HG02642 (cell line): ENCODE results near the gene STAG3.
"Not testable (repeated sequence)": the region's sequence is repeated elsewhere in the genome, so short reads cannot be mapped to it uniquely, and the experiment has no call there.

Experiments used
- ATAC-seq: cut with Tn5 transposase; IDR thresholded peaks from one replicate; pipeline ENCODE4 v1.9.1; 2021; ENCODE audit warnings: mild to moderate bottlenecking; ENCODE audit not compliant: unreplicated experiment, poor library complexity

STAG3 gene, protein sequence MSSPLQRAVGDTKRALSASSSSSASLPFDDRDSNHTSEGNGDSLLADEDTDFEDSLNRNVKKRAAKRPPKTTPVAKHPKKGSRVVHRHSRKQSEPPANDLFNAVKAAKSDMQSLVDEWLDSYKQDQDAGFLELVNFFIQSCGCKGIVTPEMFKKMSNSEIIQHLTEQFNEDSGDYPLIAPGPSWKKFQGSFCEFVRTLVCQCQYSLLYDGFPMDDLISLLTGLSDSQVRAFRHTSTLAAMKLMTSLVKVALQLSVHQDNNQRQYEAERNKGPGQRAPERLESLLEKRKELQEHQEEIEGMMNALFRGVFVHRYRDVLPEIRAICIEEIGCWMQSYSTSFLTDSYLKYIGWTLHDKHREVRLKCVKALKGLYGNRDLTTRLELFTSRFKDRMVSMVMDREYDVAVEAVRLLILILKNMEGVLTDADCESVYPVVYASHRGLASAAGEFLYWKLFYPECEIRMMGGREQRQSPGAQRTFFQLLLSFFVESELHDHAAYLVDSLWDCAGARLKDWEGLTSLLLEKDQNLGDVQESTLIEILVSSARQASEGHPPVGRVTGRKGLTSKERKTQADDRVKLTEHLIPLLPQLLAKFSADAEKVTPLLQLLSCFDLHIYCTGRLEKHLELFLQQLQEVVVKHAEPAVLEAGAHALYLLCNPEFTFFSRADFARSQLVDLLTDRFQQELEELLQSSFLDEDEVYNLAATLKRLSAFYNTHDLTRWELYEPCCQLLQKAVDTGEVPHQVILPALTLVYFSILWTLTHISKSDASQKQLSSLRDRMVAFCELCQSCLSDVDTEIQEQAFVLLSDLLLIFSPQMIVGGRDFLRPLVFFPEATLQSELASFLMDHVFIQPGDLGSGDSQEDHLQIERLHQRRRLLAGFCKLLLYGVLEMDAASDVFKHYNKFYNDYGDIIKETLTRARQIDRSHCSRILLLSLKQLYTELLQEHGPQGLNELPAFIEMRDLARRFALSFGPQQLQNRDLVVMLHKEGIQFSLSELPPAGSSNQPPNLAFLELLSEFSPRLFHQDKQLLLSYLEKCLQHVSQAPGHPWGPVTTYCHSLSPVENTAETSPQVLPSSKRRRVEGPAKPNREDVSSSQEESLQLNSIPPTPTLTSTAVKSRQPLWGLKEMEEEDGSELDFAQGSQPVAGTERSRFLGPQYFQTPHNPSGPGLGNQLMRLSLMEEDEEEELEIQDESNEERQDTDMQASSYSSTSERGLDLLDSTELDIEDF

GRCh38 chr7:100177045-100178001, at the start of gene STAG3, which contains the start of gene GPC2:
TSS of gene STAG3 (plus strand) at chr7:100177918. CDS start at chr7:100180557, 2,639 bp downstream.
TSS of gene GPC2 (minus strand) at chr7:100177381. CDS start at chr7:100177199, 182 bp downstream.
- peak; percentile 90 for ATAC-seq

- ATAC-seq: no peak
Measured at GRCh38 chr7:100128637-100128963, 49.1 kb upstream of the STAG3 start.

GRCh38 chr7:100130220-100130607, 47.5 kb upstream of the STAG3 start:
- not testable (repeated sequence) for ATAC-seq

GRCh38 chr7:100130608-100131453, 46.9 kb upstream of the STAG3 start:
- ATAC-seq: no peak

- ATAC-seq: no peak
Measured at GRCh38 chr7:100132126-100132525, 45.6 kb upstream of the STAG3 start.

DNA sequence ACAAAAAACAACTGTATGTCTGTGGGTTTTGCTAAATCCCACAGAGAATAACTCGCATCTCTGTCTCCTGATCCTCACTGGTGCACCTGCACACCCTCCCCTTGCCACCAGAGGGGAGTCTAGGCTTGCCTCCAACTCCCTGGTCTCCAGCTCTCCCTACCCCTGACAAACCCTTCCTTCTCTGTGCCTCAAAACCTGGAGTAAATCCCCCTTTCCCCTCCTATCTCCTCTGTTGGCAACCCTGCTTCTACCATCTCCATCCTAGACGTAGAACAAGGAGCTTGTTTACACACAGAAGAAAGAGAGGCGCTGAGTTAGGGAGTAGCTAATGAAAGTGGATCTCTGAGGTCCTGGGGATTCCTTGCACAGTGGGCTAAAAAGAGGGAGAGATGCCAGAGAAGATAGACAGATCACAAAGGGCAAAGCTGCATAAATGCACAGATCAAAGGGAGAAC, 45.0 kb upstream of the STAG3 start:
- peak; percentile 56 for ATAC-seq

DNA sequence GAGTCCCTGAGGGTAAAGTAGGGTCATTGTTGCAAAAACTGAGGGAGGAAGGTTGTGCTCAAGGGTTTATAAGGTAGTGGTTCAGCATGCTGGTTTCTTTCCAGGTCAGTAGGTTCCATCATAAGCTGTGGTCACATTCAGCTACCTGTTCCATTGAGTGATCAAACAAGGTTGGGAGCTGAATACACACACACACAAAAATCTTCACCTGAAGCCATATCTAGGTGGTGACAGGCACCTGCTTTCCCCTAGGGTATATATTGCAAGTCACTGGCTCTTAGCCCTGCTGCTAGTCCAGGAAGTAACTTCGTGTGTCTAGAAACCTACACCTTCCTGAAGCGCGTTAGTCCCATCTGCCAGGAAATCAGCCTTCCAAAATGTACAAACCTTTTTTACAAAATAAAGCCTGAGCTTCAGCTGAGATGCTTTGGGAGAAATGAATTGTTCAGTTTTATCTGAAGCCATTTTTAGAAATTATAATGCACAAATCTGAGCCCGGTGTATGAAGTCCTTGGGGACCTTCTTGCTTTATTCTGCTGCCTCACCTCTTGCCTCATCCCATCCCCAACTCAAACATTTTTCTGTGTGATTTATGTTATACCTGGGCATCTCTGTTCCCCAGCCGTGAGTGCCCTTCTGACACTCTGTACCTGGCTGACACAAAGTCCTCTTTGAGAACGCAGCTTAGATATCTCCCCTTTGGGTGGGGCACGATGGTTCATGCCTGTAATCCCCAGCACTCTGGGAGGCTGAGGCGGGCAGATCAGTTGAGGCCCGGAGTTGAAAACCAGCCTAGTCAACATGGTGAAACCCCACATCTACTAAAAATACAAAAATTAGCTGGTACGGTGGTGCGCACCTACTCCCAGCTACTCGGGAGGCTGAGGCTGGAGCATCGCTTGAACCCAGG, 39.6 kb upstream of the STAG3 start:
- ATAC-seq: no peak

DNA sequence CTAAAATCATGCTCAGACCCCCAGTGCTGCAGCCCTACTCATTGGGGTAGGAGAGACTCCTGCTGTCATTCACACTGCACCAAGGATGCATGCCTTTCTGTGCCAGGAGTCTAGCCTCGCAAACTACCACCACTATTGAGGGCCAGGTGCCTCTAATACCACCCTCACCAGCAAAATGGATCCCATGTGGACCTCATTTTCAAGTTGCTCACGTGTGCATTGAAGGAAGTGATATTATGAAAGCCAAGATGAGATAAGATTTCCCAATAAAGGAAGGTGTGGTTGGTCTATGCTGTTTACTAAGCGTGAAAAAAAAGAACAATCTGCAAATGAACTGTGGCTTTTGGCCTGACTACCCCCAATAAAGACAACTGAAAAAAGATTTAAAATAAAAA, 36.2 kb upstream of the STAG3 start:
- no peak for ATAC-seq

GRCh38 chr7:100142461-100142860, 35.3 kb upstream of the STAG3 start:
- ATAC-seq: no peak

DNA sequence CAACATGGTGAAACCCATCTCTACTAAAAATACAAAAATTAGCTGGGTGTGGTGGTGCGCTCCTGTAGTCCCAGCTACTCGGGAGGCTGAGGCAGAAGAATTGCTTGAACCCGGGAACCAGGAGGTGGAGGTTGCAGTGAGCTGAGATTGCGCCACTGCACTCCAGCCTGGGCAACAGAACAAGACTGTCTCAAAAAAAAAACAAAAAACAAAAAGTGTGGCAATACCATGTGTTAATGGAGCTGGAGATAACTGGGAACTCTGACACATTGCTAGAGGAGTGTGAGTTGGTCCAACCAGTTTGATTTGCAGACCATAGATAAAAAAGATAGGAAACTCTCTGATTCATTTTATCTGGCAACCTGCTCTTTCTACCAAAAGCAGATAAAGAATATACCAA, 31.4 kb upstream of the STAG3 start:
- not testable (repeated sequence) for ATAC-seq

GRCh38 chr7:100147278-100147677, 30.4 kb upstream of the STAG3 start:
- ATAC-seq: no peak

DNA sequence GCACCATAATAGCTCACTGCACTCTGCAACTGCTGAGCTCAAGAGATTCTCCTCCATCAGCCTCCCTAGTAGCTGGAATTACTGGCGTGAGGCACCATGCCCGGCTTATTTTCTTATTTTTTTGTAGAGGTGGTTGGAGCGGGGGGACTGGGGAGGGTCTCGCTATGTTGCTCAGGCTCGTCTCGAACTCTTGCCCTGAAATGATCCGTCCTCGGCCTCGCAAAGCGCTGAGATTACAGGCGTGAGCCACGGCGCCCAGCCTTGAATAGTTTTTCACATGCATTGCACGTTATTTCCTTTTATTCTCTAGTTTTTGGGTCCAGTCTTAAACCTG, 29.5 kb upstream of the STAG3 start:
- ATAC-seq: no peak

- peak; percentile 98 for ATAC-seq
Measured at GRCh38 chr7:100148559-100149328, 29.0 kb upstream of the STAG3 start, which contains the start of gene LAMTOR4. TSS of gene LAMTOR4 (plus strand) at chr7:100148918. CDS start at chr7:100148973, 55 bp downstream.

DNA sequence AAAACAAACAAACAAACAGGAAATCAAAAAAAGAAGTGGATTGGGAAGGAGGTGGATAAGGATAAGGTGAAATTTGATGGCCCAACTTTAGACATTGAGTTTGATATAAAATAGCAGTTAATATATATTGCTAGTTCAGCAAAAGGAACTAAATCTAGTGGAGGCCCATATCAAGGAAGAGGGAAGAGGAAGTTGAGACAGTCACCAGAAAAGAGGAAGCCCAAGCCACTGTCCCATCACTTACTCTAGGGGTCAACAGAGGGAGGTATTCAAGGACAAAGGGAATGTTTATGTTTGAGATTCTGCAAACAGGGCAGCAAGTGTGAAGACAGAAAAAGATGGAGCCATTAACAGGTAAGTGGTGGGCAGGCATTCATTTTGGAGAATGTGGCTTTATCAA, 25.3 kb upstream of the STAG3 start:
- ATAC-seq: no peak

GRCh38 chr7:100152937-100153666, 24.6 kb upstream of the STAG3 start:
- no peak for ATAC-seq
